HCT116 (cell line): Measurements from ENCODE around the gene PDLIM5. TPM values are rescaled to one million over a fixed set of nuclear protein-coding genes. Genes with fewer than 3 reads are reported as not detected.

Experiments used
- ATAC-seq: fragments of 200-7000 bp; cut with Tn5 transposase; 2 replicates; pipeline ENCODE4 v1.9.1; 2020; ENCODE audit warnings: mild to moderate bottlenecking, moderate library complexity
- BruUV-seq: library from RNA; stranded (reverse); fragments of 400-500 nt; replicated peaks from 2 replicates; lab custom pipeline; 2021; lab: Mats Ljungman, UMichigan
- CTCF ChIA-PET: fragments of 300-600 bp; sonication (Branson Sonifier 250); formaldehyde crosslinking; loops from one replicate; lab custom pipeline; 2021; ENCODE audit warnings: antibody characterized with exemption; lab: Charles Lee
- POLR2A ChIA-PET: fragments of 300-600, 350-600 bp; sonication (Branson Sonifier 250); formaldehyde crosslinking; loops from one replicate; lab custom pipeline; 2021; ENCODE audit warnings: antibody characterized with exemption; lab: Charles Lee
- RAD21 ChIA-PET, 2 experiments: fragments of 300-600 bp; sonication (Branson Sonifier 250); formaldehyde crosslinking; loops; one replicate each; lab custom pipeline; 2023; ENCODE audit warnings: low total read pairs in 2 of 2; ENCODE audit not compliant: uncharacterized antibody in 2 of 2, unreplicated experiment in 2 of 2, low non-redundant PET in 1 of 2; lab: Charles Lee
- DNase-seq: peaks from one replicate; pipeline ENCODE4 v3.0.0-alpha.2; 2010; ENCODE audit warnings: low read depth, low spot score
- H2AFZ ChIP-seq: fragments of 200-600 bp; shearing (Covaris generic), sonication (generic); 2 replicates; pipeline ENCODE4 v1.6.1; 2017; ENCODE audit warnings: low read depth, mixed run types, mixed read lengths, antibody characterized with exemption, low read length; ENCODE audit not compliant: poor library complexity, severe bottlenecking
- H3K27ac ChIP-seq: 2 replicates; pipeline ENCODE4 v1.5.1; 2012; ENCODE audit warnings: low read depth, low read length
- H3K27me3 ChIP-seq: fragments of 200-600 bp; sonication (generic); 2 replicates; pipeline ENCODE4 v1.6.1; 2016; ENCODE audit warnings: mixed run types, low read length, mixed read lengths; ENCODE audit not compliant: insufficient read depth
- H3K36me3 ChIP-seq, 2 experiments: fragments of 200-500 bp in 1 of 2; fragments of 200-600 bp in 1 of 2; sonication (Bioruptor generic) in 1 of 2; sonication (generic) in 1 of 2; 2 replicates each; pipeline versions ENCODE4 v1.5.1 to v1.6.1; 2014 to 2016; ENCODE audit warnings: low read length in 2 of 2, inconsistent platforms in 1 of 2, mixed read lengths in 1 of 2, mixed run types in 1 of 2; ENCODE audit not compliant: insufficient read depth in 2 of 2, control insufficient read depth in 1 of 2
- H3K4me1 ChIP-seq, 2 experiments: fragments of 200-600 bp in 1 of 2; sonication (generic) in 1 of 2; 2 replicates each; pipeline versions ENCODE4 v1.5.1 to v1.6.1; 2012 to 2017; ENCODE audit warnings: low read length in 2 of 2, inconsistent platforms in 1 of 2, mild to moderate bottlenecking in 1 of 2, mixed read lengths in 1 of 2, mixed run types in 1 of 2, moderate library complexity in 1 of 2; ENCODE audit not compliant: insufficient read depth in 2 of 2, control insufficient read depth in 1 of 2
- H3K4me2 ChIP-seq: fragments of 200-600 bp; sonication (generic); 2 replicates; pipeline ENCODE4 v1.6.1; 2017; ENCODE audit warnings: mixed run types, low read length, mixed read lengths
- H3K4me3 ChIP-seq, 2 experiments: fragments of 200-600 bp in 1 of 2; sonication (generic) in 1 of 2; replicated peaks in 1 of 2; 2 replicates each; pipeline ENCODE4 v1.5.1; 2011 to 2016; ENCODE audit warnings: low read length in 2 of 2, control low read depth in 1 of 2, low read depth in 1 of 2, mild to moderate bottlenecking in 1 of 2, mixed read lengths in 1 of 2, mixed run types in 1 of 2
- H3K79me2 ChIP-seq: fragments of 200-600 bp; sonication (generic); 2 replicates; pipeline ENCODE4 v1.6.1; 2017; ENCODE audit warnings: mild to moderate bottlenecking, mixed run types, low read length, moderate library complexity, mixed read lengths; ENCODE audit not compliant: insufficient read depth
- H3K9ac ChIP-seq: fragments of 200-600 bp; sonication (generic); 2 replicates; pipeline ENCODE4 v1.6.1; 2016; ENCODE audit warnings: low read length, mixed read lengths
- H3K9me2 ChIP-seq: fragments of 200-600 bp; sonication (generic), shearing (Covaris generic); 2 replicates; pipeline ENCODE4 v1.6.1; 2017; ENCODE audit warnings: mixed run types, mild to moderate bottlenecking, moderate library complexity; ENCODE audit not compliant: insufficient read depth
- H3K9me3 ChIP-seq, 2 experiments: fragments of 200-500 bp in 1 of 2; fragments of 200-600 bp in 1 of 2; sonication (Bioruptor generic) in 1 of 2; sonication (generic) in 1 of 2; 2 replicates each; pipeline ENCODE4 v1.6.1; 2014 to 2017; ENCODE audit warnings: low read length in 2 of 2, mixed read lengths in 2 of 2, inconsistent platforms in 1 of 2, low read depth in 1 of 2, mild to moderate bottlenecking in 1 of 2, mixed run types in 1 of 2, moderate library complexity in 1 of 2; ENCODE audit not compliant: control insufficient read depth in 1 of 2, insufficient read depth in 1 of 2
- H4K20me1 ChIP-seq: fragments of 200-600 bp; sonication (generic), shearing (Covaris generic); 2 replicates; pipeline ENCODE4 v1.6.1; 2017; ENCODE audit warnings: mixed run types, mild to moderate bottlenecking, moderate library complexity; ENCODE audit not compliant: insufficient read depth
- ELF1 ChIP-seq: IDR thresholded peaks from 2 replicates; pipeline ENCODE4 v1.6.1; 2012; ENCODE audit warnings: low read depth, borderline replicate concordance
- ZFX ChIP-seq: fragments of 450-650 bp; IDR thresholded peaks from 2 replicates; pipeline ENCODE4 v1.6.1; 2017
- intact Hi-C: fragments of 100-400 bp; cut with micrococcal nuclease; formaldehyde crosslinking; loops from 2 replicates; pipeline ENCODE4 v1.10.0; 2022
- total RNA-seq: library from RNA; stranded (reverse); gene quantifications from one replicate; pipeline ENCODE4 v1.2.1, GENCODE V29; 2021; ENCODE audit not compliant: unreplicated experiment
- TF ChIP-seq, protein P1 (sequence below): IDR thresholded peaks from 2 replicates; pipeline ENCODE4 v1.6.1; 2012
- TF ChIP-seq, protein P2 (sequence below), 3 experiments: fragments of 200-600 bp in 1 of 3; sonication (generic) in 1 of 3; IDR thresholded peaks in 2 of 3; conservative IDR thresholded peaks in 1 of 3; 2 replicates each; pipeline ENCODE4 v1.5.1; 2012 to 2017; ENCODE audit warnings: low read depth in 2 of 3, low read length in 2 of 3, antibody characterized with exemption in 1 of 3, borderline replicate concordance in 1 of 3, control low read depth in 1 of 3, mild to moderate bottlenecking in 1 of 3, mixed read lengths in 1 of 3, mixed run types in 1 of 3, moderate library complexity in 1 of 3; ENCODE audit not compliant: insufficient read depth in 1 of 3

The PDLIM5 gene
- total RNA-seq, 1 experiment from 2014 or later: 130 TPM

DNA sequence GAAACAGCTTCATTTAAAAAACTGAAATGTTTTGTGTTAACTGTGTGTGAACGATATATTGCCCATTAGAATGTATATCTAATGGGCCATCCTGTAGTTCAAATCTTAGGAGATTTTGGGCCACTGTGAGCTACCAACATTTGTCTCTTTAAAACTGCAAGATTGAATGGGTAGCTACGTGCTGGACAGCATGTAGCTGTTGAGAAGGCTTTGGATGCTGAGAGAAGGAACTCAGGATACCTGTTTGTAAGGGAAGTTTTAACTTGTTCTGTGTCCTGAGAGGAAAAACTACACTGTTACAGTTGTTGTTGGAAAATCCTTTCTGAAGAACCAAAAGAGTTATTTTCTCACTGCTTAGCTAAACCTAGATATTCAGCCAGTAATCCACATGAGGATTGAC is 45.9 kb downstream of the PDLIM5 start:
- Histone ChIP-seq H2AFZ (no peak overlapping the region), H3K79me2 (peaks cover 46% of the 10 kb centered on the region), H3K27ac (no peak overlapping the region), H3K4me1 (no peaks in the 10 kb centered on the region), H3K4me3 (no peak overlapping the region), H4K20me1 (no peaks in the 10 kb centered on the region), H3K27me3 (no peaks in the 10 kb centered on the region), H3K9me2 (no peaks in the 10 kb centered on the region), H3K9ac (no peak overlapping the region), H3K36me3 (no peaks in the 10 kb centered on the region), H3K4me2 (no peak overlapping the region), H3K9me3 (no peaks in the 10 kb centered on the region)
- TF ChIP-seq, protein P1, sequence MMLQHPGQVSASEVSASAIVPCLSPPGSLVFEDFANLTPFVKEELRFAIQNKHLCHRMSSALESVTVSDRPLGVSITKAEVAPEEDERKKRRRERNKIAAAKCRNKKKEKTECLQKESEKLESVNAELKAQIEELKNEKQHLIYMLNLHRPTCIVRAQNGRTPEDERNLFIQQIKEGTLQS: no peak
- no peak for TF ChIP-seq ELF1
- POLR2A ChIA-PET: no interaction called here
- RAD21 ChIA-PET: no interaction called here
- CTCF ChIA-PET: no interaction called here
- no TSS peak for BruUV-seq
- ATAC-seq (no peak), DNase-seq (no peak)
- intact Hi-C loops: no loop called here

DNA sequence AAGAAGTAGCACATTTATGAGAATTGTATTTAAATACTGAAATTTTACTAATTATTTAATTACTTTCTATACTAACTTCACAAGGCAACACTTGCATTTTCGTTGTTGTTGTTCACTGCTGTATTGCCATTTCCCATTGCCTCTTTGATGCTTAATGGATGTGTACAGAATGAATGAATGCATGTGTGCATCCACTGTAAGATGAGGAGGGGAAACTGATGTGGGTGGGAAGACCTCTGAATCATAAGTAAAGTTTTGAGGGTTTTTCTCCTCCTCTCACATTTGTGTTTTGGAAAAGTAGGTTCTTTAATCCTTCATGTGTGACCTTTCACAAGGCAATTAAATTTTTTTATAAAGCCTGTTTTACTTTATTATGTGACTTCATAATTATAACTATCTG is 46.8 kb downstream of the PDLIM5 start:
- Histone ChIP-seq H3K4me3 (no peak overlapping the region), H3K36me3 (no peaks in the 10 kb centered on the region), H2AFZ (no peak overlapping the region), H3K4me1 (no peaks in the 10 kb centered on the region), H3K27ac (no peak overlapping the region), H3K79me2 (peaks cover 38% of the 10 kb centered on the region), H3K4me2 (no peak overlapping the region), H4K20me1 (no peaks in the 10 kb centered on the region), H3K9ac (no peak overlapping the region), H3K9me2 (no peaks in the 10 kb centered on the region), H3K27me3 (no peaks in the 10 kb centered on the region), H3K9me3 (no peaks in the 10 kb centered on the region)
- POLR2A ChIA-PET: no interaction called here
- ATAC-seq (no peak), DNase-seq (no peak)
- TF ChIP-seq, protein P2, sequence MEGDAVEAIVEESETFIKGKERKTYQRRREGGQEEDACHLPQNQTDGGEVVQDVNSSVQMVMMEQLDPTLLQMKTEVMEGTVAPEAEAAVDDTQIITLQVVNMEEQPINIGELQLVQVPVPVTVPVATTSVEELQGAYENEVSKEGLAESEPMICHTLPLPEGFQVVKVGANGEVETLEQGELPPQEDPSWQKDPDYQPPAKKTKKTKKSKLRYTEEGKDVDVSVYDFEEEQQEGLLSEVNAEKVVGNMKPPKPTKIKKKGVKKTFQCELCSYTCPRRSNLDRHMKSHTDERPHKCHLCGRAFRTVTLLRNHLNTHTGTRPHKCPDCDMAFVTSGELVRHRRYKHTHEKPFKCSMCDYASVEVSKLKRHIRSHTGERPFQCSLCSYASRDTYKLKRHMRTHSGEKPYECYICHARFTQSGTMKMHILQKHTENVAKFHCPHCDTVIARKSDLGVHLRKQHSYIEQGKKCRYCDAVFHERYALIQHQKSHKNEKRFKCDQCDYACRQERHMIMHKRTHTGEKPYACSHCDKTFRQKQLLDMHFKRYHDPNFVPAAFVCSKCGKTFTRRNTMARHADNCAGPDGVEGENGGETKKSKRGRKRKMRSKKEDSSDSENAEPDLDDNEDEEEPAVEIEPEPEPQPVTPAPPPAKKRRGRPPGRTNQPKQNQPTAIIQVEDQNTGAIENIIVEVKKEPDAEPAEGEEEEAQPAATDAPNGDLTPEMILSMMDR (IDR thresholded peaks at IDR 0.05 in 2 of 3, conservative IDR thresholded peaks at IDR 0.05 in 1 of 3; ENCODE audit: borderline replicate concordance in 1 of 3, insufficient read depth in 1 of 3, low read depth in 2 of 3, low read length in 2 of 3): no peak
- no peak for TF ChIP-seq ZFX
- intact Hi-C loops: no loop called here
- RAD21 ChIA-PET: no interaction called here
- BruUV-seq: no TSS peak
- CTCF ChIA-PET: no interaction called here
